HG03060 (cell line): ENCODE data around the gene SIGLEC7.

Experiments used
- ATAC-seq: cut with Tn5 transposase; IDR thresholded peaks from one replicate; pipeline ENCODE4 v1.9.1; 2021; ENCODE audit warnings: low read depth, moderate number of reproducible peaks; ENCODE audit not compliant: unreplicated experiment

Gene SIGLEC7

DNA sequence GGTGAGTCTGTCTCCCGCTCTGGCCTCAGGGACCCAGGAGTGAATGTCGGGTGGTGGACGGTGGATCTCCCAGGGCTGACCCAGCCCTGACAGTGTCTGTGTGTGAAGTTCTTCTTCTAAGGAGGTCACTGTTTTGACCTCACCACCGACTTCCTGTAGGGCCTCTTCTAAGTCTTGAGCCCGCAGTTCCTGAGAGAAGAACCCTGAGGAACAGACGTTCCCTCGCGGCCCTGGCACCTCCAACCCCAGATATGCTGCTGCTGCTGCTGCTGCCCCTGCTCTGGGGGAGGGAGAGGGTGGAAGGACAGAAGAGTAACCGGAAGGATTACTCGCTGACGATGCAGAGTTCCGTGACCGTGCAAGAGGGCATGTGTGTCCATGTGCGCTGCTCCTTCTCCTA, at the start of gene SIGLEC7:
Gene SIGLEC7 (plus strand): TSS at position 183 of the 400 bp plus-strand sequence. CDS start 69 bp downstream, at position 252.
- ATAC-seq, result no peak

DNA sequence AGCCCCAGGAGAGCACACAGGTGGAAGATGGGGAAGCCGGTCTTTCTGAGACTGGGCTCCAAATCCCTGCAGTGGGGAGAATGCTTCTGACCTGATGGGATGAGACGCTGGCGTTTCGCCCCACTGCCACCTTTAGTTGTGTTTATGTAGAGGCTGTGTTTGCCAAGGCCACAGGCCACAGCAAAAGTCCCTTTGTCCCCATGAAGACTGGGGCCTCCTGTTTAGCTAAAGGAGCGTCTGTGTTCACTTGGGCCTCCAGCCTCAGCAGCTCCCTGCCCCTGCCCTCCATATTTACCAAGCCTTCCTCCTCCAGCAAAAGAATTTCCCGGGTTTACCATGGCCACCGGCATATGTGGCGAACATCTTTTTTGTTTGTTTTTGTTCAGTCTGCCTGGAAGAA, 49.0 kb upstream of the SIGLEC7 start:
- no peak for ATAC-seq

DNA sequence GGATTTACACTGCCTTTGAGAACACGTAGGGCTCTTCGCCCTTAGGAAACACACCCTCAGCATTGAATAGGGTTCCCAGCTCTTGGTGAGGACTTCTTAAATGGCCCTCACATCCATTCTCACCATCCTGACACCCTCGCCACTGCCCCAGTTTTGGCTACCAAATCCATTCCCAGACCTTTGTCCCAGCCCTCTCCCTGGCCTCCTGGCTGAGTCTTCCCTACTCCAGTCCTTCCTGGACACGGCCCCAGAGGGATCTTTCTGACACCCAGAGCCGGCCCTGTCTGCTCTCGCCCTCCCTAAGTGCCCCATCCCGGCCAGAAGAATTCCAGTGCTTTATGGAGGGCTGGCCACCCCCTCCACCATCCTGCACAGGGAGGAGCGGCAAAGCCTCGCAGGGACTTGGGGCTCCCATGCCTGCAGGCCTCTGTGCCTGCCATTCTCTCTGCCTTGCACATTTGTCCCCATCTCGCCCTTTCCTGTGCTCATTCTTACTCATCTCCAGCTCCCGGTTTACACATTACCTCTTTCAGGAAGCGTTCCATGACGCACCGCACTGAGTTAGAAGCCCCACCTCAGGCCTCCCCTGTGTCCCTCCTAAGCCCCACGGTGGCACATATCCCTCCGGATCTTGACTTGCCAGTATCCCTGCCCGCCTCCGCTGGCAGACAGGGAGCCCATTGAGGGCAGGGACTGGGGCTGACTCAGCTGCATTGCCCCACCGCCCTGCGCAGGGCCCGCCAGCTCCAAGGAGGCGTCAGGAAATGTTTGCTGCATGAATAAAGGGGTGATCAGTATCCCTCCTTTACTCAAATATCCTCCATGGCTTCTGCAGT, 48.4 kb upstream of the SIGLEC7 start:
- no peak for ATAC-seq

DNA sequence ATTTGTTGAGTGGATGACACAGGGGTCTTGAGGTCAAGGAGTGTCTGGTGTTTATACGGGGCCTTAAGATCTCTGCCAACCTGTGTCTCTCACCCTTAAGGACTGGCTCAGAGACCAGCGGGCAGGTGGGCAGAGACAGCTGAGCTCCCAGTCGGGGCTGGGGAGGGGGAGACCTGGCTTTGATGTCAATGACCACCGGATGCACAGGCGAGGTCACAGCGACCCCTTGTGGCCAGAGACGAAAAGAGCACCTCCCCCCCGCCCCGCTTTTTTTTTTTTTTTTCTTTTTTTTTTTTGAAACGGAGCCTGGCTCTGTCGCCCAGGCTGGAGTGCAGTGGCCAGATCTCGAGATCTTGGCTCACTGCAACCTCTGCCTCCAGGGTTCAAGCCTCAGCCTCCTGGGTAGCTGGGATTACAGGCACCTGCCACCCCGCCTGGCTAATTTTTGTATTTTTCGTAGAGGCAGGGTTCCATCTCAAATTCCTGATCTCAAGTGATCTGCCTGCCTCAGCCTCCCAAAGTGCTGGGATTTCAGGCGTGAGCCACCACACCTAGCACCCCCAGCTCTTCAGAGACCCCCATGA, 47.3 kb upstream of the SIGLEC7 start:
- no peak for ATAC-seq

DNA sequence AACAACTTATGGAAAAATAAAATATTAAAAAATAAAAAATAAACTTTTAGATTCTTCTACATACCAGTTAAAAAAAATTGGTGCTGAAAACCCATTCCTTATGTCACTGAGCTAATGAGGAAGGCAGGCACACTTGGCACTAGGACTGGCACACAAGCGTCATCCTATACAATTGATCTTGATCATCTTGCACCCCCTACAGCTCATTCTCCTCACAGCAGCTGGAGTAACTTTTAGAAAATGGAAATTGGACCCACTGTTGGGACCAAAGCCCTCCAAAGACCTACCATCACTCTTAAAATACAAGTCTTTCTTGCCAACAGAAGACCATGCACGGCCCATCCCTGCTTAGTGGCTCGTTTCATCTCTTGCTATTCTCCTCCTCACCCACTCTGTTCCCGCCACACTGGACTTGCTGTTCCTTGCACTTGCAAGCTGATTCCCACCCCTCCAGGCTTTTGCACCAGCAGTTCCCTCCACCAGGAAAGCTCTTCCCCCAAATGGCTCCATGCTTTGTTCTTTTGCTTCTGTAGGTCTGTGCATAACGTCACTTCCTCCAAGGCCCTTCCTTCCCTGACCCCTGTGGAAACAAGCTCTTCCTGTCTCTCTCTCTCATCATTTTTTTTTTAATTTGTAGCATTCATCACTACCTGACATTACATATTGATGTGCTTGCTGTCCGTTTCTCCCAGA, 45.5 kb upstream of the SIGLEC7 start:
- no peak for ATAC-seq

DNA sequence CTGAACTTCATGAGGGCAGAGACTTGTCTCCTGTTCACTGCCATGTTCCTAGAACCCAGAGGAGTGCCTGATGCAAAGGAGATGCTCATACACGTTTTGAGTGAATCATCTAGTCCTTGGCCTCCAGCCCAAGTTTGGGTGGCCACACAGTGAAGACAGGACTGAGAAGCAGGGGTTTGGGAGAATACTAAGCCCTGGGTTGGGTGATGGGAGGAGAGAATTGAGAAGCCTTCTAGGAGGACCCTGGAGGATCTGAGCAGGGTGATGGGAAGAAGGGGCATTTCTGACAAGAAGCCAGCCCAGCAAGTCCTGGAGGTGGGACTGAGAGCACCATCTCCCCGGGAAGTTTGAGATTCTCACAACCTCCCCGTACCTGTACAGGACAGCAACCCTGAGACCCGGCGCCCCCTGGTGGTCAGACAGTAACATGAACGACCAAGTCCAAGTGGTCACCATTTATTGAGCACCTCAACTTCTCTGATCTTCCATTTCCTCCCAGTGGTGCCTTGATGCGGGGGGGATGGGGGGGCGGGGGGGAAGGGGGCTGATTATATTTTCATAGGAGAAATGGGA, 44.8 kb upstream of the SIGLEC7 start:
- ATAC-seq, result no peak

DNA sequence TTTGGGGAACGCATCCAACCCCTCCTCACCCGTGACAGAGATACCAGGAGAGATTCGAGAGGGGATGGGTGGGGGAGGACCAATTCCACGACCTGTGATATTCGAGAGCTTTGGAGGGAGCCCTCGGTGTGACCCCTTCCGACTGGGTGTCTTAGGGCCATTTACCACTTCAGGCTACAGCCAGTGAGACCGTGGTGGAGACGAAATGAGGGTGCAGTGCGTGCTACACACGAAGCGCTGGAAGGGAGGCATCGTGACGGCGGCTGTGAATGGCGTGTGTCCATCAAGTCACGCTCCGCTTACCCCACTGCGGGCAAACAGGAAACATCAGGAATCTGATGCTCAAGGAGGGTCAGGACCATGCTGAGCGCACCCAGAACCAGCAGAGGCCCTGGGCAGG, 44.3 kb upstream of the SIGLEC7 start:
- ATAC-seq, result no peak

DNA sequence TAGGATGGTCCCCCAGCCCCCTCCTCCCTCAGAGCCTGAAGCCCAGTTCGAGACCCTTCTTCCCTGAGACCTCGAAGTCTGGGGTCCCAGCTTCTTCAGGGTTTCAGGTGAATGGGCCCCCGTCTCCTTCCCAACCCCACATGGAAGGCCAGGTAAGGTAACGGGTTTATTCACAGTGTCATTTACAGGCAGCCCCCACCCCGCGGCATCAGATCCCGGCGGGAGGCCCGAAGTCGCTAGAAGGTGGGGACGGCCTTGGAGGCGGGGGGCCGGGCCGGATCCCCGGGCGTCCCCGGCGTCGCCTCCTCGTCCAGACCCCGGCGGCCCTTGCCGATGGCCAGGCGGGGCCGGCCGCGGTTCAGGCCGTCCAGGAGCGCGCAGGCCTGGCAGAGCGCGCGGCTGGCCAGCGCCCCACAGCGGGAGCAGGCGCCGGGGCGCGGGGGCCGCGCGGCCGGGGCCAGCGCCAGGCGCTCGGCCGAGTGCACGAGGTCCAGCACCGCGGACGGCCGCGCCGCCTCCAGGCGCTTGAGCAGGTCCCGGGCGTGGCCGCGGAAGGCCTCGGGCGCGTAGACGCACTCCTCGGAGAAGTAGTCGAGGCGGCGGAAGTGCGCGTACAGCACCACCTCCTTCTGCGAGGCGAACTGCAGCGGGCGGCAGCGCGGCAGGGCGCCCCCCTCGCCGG, 43.6 kb upstream of the SIGLEC7 start:
- no peak for ATAC-seq

DNA sequence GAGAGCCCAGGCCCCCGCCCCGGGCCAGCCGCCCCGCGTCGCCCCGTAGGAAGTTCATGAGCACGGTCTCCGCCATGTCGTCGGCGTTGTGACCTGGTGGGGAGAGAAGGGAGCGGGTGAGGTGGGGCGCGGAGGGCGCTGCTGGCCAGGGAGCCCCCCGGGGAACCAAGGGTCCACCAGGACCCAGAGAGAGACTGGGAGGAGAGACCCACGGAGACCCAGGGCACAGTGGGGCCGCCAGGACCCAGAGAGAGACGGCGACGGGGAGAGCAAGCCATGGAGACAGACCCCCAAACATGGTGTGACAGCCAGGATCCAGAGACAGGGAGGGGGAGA, 43.1 kb upstream of the SIGLEC7 start:
- ATAC-seq, result no peak

DNA sequence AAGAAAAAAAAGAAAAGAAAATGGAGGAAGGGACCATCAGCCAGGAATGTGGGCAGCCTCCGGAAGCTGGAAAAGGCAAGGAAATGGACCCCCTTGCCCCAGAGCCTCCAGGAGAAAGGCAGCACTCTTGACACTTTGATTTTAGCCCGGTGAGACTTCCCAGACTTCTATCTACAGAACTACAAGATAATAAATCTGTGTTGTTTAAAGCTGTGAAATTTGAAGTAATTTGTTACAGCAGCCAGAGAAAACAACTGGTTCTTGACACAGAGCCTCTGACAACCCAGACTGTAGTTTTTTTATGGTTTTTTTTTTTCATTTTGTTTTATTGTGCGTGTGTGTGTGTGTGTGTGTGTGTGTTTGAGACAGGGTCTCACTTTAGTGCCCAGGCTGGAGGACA, 41.5 kb upstream of the SIGLEC7 start:
- ATAC-seq, result no peak

DNA sequence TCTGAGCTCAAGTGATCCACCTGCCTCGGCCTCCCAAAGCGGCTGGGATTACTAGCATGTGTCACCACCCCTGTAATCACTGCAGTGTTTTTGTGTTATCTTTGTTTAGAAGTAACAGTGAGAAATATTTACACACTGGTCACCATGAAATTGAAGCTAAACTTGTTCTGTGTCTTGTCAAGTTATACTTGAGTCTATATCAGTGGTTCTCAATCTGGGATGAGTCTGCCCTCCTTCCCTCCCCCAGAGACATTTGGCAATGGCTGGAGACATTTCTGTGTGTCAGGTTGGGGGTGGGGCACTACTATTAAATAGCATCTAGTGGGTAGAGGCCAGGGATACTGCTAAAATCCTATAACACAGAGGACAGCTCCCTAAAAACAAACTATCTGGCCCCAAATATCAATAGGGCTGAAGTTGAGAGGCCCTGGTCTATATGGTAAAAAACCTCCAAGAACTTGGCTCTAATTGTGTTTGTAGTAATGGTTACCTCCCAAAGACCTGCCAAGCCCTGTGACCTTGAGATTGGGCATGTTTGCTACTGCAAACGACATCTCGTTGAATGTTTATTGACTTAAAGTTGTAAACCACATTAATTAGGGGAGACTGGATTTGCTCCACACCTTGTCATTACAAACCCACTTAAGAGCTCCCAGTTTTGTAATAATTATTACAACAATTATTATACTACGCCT, 40.8 kb upstream of the SIGLEC7 start:
- no peak for ATAC-seq

DNA sequence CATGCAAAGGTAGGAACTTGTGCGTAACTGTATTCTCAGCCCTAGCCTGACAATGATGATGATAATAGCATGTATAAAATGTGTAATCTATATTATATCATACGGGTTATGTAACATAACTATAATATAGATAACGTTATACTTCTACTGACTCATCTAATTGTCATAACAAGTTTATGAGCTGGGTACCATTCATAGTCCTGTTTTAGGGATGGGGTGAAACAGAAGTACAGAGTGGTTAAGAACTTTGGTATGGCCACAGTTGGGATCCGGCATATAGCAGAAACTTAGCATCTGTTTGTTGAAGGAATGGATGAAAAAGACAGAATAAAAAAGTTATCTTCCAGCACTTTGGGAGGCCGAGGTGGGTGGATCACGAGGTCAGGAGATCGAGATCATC, 39.1 kb upstream of the SIGLEC7 start:
- ATAC-seq, result no peak

DNA sequence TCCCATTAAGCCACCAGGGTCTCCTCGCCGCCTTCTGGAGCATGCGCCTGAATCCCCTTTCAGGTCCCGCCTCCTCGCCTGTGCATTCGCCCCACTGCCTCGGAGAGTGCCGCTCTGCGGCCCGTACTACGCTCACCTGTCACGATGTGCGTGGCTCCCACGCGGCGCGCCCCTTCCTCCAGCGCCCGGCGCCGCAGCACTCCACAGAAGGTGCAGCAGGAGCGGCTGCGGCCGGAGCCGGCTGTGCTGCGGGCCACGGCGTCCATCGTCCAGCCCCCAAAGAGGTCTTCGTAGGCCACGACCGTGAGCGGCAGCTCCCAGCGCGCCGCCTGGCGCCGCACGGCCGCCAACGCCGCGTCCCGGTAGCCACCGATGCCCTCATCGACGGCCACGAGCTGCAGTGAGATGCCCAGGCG, 38.2 kb upstream of the SIGLEC7 start:
- ATAC-seq, result no peak

DNA sequence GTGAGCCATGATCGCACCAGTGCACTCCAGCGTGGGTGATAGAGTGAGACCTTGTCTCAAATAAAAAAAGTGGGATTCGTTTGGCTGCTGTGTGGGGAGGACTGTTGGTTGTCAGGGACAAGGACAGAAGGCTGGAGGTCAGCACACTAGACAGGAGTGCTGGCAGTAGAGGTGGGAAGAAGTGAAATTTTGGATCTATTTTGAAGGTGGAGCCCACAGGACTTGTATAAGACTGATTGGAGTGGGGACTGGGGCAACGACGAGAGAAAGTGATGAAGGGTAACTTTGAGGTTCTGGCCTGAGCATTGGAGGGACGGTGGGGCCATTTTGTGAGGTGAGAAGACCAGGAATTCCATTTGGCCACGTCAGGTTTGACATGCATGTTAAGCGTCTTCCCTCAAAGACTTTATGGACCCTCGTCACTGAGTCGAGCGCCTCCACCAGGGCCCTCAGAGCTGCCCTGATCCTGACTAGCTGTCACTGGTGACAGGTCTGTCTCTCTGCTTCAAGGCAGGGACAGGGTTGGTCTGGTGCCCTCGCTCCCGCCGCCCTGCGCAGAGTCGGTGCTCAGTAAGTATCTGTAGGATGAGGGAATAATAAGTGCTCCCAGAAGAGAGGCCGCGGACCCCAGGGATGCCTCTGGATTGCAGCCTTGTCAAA, 34.6 kb upstream of the SIGLEC7 start:
- ATAC-seq, result no peak

DNA sequence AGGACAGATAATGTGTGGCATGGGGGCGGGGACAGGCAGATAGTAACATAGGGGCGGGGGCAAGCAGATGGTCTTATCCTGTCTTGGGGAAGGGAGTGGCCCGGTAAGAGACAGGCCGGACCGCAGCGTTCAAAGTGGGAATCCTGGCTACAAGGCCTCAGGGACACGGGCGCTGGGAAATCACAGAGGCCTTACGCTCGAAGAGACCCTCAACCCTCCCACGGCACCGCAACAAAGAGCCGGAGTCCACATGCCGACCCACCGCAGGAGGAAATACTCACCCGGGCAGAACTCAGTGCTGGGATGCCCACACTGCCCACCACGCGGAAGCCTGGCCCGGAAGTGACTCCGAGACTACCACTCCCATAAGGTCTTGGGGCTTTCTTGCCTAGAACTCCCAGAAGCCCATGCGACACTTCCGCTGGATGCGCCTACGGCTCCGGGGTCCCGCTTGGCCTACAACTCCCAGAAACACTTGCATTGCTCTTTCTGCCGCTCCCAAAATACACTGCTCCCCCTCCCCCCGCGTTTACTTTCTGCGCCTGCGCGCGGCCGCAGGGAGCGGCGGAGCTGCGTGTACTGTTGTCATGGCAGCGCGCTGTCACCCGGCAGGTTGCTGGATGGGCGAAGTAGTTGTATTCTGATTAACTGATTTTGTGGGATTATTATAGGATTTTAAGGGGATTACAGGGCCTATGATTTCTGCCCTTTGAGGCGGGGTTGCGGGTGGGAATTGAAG, 33.9 kb upstream of the SIGLEC7 start, which contains the start of gene CTU1:
Gene CTU1 (minus strand): TSS at position 344 of the 739 bp plus-strand sequence. CDS start 3,840 bp downstream, outside the sequence.
- peak; percentile 93 for ATAC-seq

DNA sequence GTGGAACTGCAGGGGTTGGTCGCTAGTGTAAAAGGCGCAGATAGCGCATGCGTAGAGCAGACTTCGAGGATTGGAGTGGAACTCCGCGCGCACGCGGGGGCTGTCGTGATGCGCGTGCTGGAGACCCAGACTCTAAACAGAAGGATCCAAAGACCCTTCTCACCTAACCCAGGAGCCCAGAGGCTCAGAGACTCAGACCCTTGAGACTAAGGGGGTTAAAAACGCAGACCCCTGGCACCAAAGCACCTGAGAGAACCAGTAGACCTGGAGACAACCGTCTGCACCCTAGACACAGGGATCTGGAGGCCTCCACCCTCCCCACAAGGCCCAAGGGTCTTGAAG, 33.3 kb upstream of the SIGLEC7 start:
- ATAC-seq, result no peak

DNA sequence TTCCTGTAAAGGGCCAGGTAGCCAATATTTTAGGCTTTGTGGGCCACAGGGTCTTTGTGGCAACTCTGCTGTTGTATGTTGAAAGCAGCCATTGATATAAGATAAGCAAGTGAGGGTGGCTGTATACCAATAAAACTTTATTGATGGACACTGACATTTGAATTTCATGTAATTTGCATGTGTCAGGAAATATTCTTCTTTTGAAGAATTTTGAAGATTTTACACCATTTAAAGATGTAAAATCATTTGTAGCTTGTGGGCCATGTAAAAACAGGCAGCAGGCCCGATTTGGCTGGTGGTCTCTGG, 31.5 kb upstream of the SIGLEC7 start:
- no peak for ATAC-seq

DNA sequence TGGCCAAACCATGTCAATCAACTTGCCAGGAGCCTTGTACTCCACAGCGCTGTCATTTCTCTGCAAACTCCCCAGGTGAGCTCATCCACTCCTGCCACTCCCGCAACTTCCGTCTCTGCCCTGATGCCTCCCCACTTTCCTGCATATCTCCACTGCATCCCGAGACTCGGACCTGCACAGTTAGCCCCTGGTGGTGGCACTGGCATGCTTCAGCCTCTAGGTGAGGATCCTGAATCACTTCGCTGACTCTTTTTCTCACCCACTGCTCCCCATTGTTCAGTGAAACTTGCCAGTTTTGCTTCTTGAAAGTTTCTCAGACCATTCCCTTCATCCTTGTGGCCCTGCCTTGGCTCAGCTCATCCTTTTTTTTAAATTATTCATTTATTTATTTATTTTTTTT, 30.5 kb upstream of the SIGLEC7 start:
- no peak for ATAC-seq

DNA sequence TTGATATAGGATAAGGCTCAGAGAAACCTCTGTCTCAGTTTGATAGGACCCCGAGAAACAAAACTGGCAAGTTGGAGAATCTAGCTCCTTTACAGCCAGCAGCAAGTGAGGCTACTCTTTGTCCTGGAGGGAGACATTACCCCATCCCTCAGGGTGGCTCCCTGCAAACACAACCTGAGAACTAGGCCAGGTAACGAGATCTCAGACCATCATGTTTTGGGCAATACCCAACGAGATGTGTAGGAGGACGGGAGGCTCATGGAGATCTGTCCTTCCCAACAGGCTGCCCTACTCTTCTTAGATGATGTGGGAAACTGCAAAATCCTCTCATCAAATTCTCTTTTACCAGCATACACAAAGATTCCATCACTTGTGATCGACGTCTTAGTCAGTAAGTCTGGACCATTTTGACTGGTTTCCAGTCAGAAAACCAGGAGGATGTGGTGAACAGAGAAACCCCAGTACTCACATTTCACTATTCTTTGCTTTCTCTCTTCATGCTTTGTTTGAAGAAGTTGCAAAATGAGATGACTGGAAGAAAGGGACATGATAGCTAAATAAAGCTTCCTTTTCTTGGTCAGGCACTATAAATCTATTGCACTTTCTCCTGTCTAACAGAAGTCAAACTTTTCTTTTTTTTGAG, 27.9 kb upstream of the SIGLEC7 start:
- no peak for ATAC-seq
